ENCODE results near the gene CIB4.

Gene CIB4

DNA sequence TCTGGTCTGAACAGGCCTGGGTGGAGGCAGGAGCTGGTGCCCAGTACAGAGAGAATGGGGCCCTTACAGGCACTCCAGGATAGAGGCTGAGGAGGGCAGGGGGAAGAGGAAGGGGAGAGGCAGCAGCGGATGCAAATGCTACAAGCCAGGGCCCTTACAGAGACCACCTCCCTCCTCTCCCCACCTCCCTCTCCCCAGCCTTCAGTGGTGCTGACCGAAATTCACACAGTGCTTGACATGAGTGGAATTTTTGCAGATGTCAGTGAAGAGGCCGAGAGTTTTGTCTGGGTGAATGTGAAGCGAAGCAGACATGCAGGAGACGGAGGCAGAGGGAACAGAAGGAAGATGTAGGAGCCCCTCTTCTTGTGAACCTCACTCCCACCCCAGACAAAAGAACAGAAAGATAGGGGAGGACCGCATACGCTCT, 31.9 kb downstream of the CIB4 start:
- FAIRE-seq = no peak
- DNase-seq (ENCODE audit: low spot score) = no peak

- no peak for DNase-seq (ENCODE audit: low spot score)
- no peak for FAIRE-seq
Measured at GRCh38 chr2:26608557-26608956, 32.6 kb downstream of the CIB4 start.

DNA sequence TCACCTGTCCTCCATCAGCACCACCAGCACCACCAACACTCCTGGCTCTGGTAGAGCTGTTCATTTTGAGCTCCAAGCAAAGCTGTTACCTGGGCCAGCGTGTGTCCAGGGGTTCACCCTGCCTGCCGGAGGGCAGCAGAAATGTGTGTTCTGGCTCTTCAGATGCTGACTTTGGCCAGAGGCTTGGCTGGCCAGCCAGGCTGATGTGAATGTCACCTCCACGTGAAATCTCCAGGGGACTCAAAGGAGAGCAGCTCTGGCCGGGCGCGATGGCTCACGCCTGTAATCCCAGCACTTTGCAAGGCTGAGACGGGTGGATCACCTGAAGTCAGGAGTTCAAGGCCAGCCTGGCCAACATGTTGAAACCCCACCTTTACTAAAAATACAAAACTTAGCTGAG, 33.5 kb downstream of the CIB4 start:
- DNase-seq (ENCODE audit: low spot score) (no peak), FAIRE-seq (no peak)

- FAIRE-seq (no peak), DNase-seq (ENCODE audit: low spot score) (no peak)
Measured at GRCh38 chr2:26606847-26607190, 34.3 kb downstream of the CIB4 start.

GRCh38 chr2:26605999-26606846, 34.9 kb downstream of the CIB4 start:
- DNase-seq (ENCODE audit: low spot score) (no peak), FAIRE-seq (no peak)

GRCh38 chr2:26605195-26605998, 35.8 kb downstream of the CIB4 start:
- DNase-seq (ENCODE audit: low spot score) (peak; percentile 76), FAIRE-seq (peak; percentile 53)

DNA sequence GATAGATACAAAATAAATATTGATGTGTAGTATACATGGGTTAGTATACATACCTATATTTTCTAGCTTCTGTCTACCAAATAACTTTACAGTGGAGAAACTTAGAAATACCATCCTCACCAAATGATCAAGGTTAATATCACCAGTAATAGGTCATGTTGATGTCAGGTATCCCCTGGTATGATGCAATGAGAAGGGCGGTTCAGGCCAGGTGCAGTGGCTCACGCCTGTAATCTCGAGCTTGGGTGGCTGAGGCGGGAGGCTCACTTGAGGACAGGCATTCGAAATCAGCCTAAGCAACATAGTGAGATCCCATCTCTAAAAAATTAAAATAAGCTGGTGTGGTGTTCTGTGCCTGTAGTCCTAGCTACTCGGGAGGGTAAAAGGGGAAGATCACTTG, 38.6 kb downstream of the CIB4 start:
- DNase-seq (ENCODE audit: low spot score) = no peak
- no peak for FAIRE-seq

DNA sequence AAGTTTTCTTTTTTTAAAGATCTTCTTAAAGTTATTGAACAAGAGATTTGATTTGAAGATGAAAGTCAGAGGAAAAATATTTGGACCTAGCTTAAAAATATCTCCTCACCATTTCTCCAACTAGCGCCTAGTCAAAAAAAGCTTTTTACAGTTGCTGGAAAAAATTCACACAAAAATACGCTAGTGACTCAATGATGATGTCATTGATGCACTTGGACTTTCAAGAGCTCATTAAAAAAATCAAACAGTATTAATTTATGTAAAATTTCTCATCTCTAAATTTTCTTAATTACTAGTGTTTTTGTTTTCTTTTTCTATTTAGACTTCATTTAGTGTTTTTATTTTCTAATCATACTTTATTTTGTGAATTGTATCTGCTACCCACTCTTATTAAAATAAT, 41.8 kb downstream of the CIB4 start:
- FAIRE-seq = no peak
- DNase-seq (ENCODE audit: low spot score) = no peak

DNA sequence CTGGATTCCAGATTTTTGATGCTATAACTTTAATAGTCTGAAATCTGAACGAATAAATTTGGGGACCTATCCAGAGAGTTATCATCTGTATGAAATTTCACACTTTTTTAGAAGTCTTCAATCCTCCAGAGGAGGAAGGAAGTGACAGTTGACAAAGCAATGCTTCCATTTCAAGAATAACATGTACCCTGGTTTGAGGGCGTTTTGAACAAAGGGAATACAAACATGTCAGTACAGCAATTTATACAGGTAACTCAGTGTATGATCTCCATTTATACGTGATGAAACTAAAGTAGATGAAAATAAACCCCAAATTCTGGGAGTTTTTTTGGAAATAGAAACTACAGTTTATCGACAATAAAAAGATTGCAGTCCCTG, 42.2 kb downstream of the CIB4 start:
- FAIRE-seq (no peak), DNase-seq (ENCODE audit: low spot score) (no peak)

GRCh38 chr2:26598336-26598995, 42.7 kb downstream of the CIB4 start:
- FAIRE-seq (no peak), DNase-seq (ENCODE audit: low spot score) (no peak)

DNA sequence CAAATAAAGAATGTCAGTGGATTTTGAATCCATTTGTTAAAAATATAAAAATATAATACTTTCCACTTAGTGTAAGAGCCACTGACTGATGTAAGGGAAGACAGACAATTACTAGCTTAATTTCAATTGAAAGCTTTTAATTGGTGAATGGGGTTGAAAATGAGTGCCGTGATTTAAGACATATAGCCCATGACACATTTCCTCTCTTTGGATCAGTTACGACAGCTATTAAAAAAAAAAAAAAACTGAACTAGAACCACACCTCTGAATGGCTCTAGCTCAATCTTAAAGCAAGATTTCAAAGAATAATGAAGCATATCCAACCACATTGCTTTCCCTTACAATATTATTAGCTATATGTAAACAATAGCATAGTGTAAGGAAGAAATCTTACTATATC, 44.0 kb downstream of the CIB4 start:
- no peak for DNase-seq (ENCODE audit: low spot score)
- no peak for FAIRE-seq

DNA sequence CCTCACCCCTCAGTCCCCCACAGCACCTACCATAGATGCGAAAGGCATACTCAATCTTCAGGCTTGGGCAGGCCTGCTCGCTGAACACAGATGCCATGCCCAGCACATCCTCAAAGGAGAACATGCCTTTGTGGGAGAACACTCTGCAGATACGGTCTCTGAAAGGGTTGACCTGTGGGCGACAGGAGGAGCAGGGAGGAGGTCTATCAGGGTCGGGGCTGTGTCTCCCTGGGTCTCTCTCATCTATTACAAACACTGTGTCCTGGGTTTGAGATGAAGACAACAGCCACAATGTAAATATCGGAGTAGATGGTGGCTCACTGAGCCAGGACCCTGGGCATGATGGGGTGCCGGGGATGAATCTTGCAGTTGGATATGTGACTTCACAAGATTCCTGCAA, 46.0 kb downstream of the CIB4 start:
- DNase-seq (ENCODE audit: low spot score) = no peak
- no peak for FAIRE-seq

DNA sequence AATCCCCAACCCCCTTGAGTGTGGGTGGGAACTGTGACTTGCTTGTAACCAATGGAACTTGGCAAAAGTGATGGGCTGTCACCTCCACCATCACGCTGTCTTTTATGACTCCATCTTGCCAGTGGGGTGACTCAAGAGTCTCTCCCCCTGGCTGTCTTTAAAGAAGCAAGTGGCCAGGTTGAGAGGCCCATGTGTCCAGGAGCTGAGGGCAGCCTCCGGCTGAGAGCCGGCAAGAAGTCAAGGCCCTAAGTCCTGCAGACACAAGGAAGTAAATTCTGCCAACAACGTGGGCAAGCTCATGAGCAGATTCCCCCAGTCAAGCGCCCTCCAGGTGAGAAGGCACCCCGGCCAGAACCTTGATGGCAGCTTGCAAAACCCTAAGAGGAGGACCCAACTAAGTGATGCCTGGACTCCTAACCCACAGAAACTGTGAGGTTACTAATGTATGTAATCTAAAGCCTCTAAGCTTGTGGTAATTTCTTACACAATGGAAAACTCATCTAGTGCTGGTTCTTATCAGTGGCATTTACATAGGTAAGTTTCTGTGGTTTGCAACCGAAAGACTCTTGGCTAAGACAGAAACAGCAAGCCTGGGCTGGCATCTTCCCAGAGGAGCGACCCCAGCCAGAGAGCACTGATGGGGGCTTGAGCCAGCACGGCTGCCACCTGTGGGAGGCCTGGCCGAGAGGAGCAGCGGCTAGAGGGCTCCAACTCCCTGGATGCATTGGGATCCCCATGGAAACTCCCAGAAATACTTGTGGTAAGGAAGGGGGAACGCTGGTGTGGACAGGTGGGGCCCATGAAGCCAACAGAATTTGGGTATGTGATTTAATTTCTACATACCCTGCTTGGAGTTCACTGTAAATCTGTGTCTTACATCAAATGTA, 49.3 kb downstream of the CIB4 start:
- FAIRE-seq = no peak
- DNase-seq (ENCODE audit: low spot score) = no peak

DNA sequence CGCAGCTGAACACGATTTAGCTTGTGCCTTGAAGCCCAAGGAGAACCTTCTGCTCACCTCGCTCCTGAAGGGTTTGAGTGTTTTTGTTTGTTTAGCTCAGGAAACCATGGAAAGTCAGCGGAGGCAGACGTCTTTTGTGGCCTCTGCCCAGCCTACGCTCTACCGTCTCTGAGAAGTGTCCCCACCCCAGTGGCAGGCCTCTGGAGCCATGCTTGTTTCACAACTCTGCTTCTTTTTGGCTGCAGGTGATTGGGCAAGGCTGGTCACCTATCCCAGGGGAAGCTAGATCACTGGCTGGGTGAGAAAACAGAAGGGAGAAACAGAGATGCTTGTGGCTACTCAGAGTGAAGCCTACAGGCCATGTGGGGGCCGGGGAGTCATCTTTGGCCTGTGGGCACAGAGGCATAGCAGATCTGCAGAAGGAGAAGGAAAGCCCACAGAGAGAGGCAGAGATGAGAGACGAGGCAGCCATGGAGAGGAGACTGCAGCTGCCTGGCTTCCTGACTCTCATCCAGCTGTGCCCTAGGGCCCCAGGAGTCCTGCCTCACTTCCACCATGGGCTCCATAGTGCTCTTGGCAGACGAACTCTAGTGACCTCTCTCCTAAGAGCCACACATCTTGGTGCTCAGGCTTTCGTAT, 50.1 kb downstream of the CIB4 start:
- FAIRE-seq = no peak
- no peak for DNase-seq (ENCODE audit: low spot score)

- DNase-seq (ENCODE audit: low spot score) (no peak), FAIRE-seq (peak; percentile 13)
Measured at GRCh38 chr2:26590508-26590907, 50.7 kb downstream of the CIB4 start.

DNA sequence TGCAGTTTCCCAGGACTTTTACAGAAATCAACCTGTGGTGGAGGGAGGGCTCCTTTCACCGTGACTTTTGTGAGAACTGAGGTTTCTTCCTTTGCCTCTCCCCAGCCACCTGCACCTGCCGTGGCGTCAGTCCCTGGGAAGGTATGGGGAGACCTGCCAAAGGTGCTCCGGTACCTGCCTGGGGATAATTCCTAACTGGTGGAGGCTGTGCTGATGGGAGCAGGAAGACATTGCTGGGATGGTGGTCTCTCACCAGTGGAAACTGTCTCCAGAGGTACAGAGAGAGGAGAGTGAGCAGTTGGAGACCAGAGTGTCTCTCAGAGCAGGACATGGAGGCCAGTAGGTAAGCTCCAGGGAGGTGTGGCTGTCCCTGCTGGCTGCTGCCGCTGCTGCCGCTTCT, 52.6 kb downstream of the CIB4 start:
- DNase-seq (ENCODE audit: low spot score) = no peak
- FAIRE-seq = no peak

- DNase-seq (ENCODE audit: low spot score) (no peak), FAIRE-seq (no peak)
Measured at GRCh38 chr2:26587994-26588393, 53.2 kb downstream of the CIB4 start.

DNA sequence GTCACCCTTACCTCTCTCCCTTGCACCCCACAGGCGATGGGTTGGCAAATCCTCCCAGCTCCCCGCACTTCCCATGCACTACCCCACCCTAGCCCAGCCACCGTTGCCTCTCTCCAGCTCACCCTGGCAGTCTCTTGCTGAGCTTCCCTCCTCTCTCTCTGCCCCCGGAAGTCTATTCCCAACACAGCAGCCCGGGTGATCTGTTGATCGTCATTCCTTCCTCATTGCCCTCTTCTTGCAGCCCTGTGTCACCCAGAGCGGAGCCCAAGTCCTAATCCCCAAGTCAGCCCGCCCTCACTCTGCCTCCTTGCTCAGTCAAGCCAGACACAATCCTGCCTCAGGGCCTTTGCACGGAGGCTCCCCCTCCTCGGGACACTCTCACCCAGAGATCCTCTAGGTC, 55.2 kb downstream of the CIB4 start:
- no peak for DNase-seq (ENCODE audit: low spot score)
- FAIRE-seq = no peak

GRCh38 chr2:26585100-26585499, 56.1 kb downstream of the CIB4 start:
- FAIRE-seq (no peak), DNase-seq (ENCODE audit: low spot score) (no peak)

DNA sequence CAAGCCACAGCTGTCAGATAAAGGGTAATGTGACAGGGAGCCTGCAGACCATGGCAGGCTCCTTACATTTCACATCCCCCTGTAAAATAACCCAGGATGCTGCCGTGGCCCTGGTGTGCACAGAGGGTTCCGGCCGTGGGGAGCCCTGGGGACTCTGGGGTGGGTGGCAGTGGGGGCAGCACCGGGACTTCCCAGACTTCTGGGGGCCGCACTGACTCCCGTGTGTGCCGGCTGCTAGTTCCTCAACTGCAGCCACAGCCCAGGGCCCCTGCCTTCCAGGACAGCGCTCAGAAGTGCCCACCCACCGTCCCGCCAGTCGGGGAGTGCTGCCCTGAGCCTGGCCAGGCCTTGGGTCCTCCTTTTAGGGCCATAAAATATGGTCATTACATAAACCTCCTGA, 56.5 kb downstream of the CIB4 start:
- DNase-seq (ENCODE audit: low spot score) = no peak
- no peak for FAIRE-seq

GRCh38 chr2:26584191-26584590, 57.0 kb downstream of the CIB4 start:
- DNase-seq (ENCODE audit: low spot score) (no peak), FAIRE-seq (no peak)

Data from urothelium cell line (cell line).